Right atrium auricular region (tissue), 2 donors: ENCODE measurements around the gene REEP3. TPM values are rescaled to one million over a fixed set of nuclear protein-coding genes. Genes with fewer than 3 reads are reported as not detected.

Experiments used
- DNase-seq: peaks from one replicate; pipeline ENCODE4 v3.0.0-alpha.2; 2019; ENCODE audit warnings: low spot score
- H3K27ac ChIP-seq, 2 donors: fragments of 200-600 bp; sonication (generic); 1 replicate in 1 of 2; 2 replicates in 1 of 2; pipeline ENCODE4 v1.5.1; 2016 to 2019
- H3K27me3 ChIP-seq, 2 donors: fragments of 200-600 bp; sonication (generic); one replicate each; pipeline versions ENCODE4 v1.5.1 to v1.6.0; 2017 to 2019
- H3K36me3 ChIP-seq: fragments of 200-600 bp; sonication (generic); one replicate; pipeline ENCODE4 v1.5.1; 2016
- H3K4me1 ChIP-seq, 2 donors: fragments of 200-600 bp; sonication (generic); one replicate each; pipeline versions ENCODE4 v1.5.1 to v1.6.0; 2017 to 2019
- H3K4me3 ChIP-seq, 2 donors: fragments of 200-600 bp; sonication (generic); 1 replicate in 1 of 2; 2 replicates in 1 of 2; pipeline ENCODE4 v1.5.1; 2017 to 2019; ENCODE audit warnings: mild to moderate bottlenecking in 1 of 2, moderate library complexity in 1 of 2
- H3K9me3 ChIP-seq, 2 donors: fragments of 200-600 bp; sonication (generic); one replicate each; pipeline ENCODE4 v1.5.1; 2019
- total RNA-seq, 2 donors: library from RNA; depleted of rRNA; stranded (reverse); fragments of >200 nt; gene quantifications; one replicate each; pipeline ENCODE4 v1.1.0, GENCODE V29; 2016
- TF ChIP-seq, protein P1 (sequence below), 2 donors: fragments of 200-600 bp; sonication (generic); IDR thresholded peaks; one replicate each; pipeline ENCODE4 v1.5.1; 2019; ENCODE audit warnings: antibody characterized with exemption in 2 of 2

REEP3 gene
- total RNA-seq, 2 donors from 2014 or later, result 41.4 to 42.7 TPM

DNA sequence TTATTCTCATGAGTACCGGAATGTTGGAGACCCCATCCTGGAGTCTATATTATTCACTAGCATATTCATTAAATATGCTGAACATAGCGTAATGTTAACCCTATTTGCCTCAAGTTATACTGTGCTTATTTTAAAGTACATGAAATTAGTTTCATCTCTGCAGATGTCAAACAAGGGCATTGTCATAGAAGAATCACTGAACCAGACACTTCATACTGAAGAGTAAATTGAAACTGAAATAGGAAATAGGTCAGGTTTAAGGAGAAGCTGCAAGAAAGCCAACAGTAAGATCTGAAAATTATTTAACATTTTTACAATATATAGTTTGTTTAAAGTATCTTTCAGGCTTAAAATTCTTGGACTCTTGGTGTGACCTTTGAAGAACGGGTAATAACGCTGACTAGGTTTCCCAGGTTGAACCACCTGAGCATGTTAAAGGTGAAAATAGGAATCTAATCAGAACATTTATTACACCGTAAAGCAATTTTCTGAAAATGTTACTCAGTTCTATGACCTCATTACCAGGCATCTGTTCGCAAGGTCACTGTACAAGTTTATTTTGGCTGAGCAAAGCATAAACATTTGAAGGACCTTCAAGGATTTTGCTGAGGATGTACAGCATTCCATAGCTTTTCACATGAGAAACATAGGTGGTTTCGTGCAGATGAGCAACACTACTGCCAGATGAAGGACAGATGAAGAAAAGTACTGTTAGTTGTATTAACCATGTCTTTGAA lies 82.7 kb downstream of the REEP3 start:
- H3K9me3 ChIP-seq, result no peaks in the 10 kb centered on the region
- TF ChIP-seq, protein P1, sequence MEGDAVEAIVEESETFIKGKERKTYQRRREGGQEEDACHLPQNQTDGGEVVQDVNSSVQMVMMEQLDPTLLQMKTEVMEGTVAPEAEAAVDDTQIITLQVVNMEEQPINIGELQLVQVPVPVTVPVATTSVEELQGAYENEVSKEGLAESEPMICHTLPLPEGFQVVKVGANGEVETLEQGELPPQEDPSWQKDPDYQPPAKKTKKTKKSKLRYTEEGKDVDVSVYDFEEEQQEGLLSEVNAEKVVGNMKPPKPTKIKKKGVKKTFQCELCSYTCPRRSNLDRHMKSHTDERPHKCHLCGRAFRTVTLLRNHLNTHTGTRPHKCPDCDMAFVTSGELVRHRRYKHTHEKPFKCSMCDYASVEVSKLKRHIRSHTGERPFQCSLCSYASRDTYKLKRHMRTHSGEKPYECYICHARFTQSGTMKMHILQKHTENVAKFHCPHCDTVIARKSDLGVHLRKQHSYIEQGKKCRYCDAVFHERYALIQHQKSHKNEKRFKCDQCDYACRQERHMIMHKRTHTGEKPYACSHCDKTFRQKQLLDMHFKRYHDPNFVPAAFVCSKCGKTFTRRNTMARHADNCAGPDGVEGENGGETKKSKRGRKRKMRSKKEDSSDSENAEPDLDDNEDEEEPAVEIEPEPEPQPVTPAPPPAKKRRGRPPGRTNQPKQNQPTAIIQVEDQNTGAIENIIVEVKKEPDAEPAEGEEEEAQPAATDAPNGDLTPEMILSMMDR (IDR thresholded peaks at IDR 0.05), result no peak
- no peaks in the 10 kb centered on the region for H3K36me3 ChIP-seq
- H3K4me1 ChIP-seq, result peaks cover 0 to 4% of the 10 kb centered on the region in 2 donors
- H3K27ac ChIP-seq, result no peak overlapping the region
- H3K4me3 ChIP-seq, result no peak overlapping the region
- H3K27me3 ChIP-seq, result no peaks in the 10 kb centered on the region
- no peak for DNase-seq

DNA sequence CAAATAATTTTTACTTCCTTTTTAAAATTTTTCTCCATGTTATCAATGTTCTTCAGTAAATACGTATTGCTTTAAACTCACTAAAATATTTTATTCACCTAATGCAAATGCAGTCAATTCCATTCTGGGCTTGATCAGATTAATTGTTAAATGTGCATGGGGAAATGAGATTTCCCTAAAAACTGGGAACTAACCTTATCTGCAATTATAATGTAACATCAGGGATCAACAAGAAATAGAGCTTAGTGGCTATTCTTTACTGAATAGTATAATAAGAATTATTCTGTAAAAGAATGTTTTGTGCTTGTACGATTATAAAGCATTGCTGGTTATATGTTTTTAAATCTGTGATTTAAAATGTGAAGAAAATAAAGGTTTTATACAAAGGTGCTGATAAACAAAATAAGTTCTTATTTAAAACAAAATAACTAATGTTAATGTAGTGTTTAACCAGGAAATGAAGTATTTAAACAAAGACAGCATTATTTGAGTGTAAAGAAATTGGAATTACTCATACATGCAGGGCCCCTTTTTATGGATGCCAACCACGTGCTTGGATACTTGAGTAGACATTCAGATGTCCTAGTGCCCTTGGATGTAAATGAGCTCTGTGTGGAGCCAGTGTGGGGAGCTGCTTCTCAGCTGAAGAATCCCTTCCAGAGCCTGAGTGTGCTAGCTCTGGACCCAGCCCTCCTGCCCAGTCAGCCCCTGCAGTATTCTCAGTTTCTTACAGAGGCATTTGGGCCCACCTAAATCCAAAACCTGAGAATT lies 84.2 kb downstream of the REEP3 start:
- H3K4me1 ChIP-seq, result peaks cover 0 to 4% of the 10 kb centered on the region in 2 donors

DNA sequence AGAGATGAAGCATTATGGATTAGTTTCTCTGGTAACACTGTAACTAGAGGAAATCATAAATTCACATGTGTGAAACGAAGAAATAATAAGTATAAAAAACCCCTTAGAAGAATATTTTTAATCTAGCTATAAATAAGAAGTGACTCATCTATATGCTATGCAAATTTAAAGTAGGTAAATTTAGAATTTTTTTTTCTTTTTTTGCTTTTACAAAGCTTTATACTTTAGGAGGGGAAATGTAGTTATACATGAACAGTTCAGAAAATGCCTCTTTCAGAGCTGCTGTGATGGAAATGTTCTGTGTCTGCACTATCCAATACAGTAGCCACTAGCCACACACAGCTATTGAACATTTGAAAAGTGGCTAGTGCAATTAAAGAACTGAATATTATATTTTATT lies 87.3 kb downstream of the REEP3 start:
- TF ChIP-seq, protein P1 (IDR thresholded peaks at IDR 0.05), result no peak
- H3K27ac ChIP-seq, result no peak overlapping the region
- no peaks in the 10 kb centered on the region for H3K9me3 ChIP-seq
- H3K4me1 ChIP-seq, result peaks cover 0 to 4% of the 10 kb centered on the region in 2 donors
- H3K36me3 ChIP-seq, result no peaks in the 10 kb centered on the region
- no peaks in the 10 kb centered on the region for H3K27me3 ChIP-seq
- H3K4me3 ChIP-seq, result no peak overlapping the region
- no peak for DNase-seq

More for the DNA sequence above, 84.2 kb downstream of the REEP3 start:
- H3K36me3 ChIP-seq, result no peaks in the 10 kb centered on the region
- H3K9me3 ChIP-seq, result no peaks in the 10 kb centered on the region
- no peak overlapping the region for H3K27ac ChIP-seq
- no peak overlapping the region for H3K4me3 ChIP-seq
- no peak for DNase-seq
- TF ChIP-seq, protein P1 (IDR thresholded peaks at IDR 0.05), result no peak
- H3K27me3 ChIP-seq, result no peaks in the 10 kb centered on the region

DNA sequence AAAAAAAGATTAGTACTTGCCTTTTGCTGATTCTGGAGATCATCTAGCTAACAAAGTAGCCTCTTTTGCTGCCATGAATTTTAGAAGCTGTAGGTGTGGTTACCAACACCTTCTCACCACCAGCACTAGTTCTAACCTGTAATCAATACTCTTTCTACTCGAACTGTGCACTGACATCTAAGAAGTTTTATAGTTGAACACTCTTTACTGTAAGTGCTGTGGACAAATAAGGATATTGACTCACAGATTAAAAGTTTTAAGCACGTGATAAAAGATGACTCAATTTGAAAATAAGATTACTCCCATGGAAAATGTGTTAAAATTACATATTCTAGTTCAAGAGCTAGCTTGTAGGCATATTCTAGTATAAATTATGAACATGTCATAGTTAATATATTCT lies 89.9 kb downstream of the REEP3 start:
- Histone ChIP-seq H3K36me3 (no peaks in the 10 kb centered on the region), H3K4me3 (no peak overlapping the region), H3K27me3 (no peaks in the 10 kb centered on the region), H3K27ac (no peak overlapping the region), H3K4me1 (no peaks in the 10 kb centered on the region), H3K9me3 (no peaks in the 10 kb centered on the region)
- TF ChIP-seq, protein P1 (IDR thresholded peaks at IDR 0.05), result no peak
- DNase-seq, result no peak

DNA sequence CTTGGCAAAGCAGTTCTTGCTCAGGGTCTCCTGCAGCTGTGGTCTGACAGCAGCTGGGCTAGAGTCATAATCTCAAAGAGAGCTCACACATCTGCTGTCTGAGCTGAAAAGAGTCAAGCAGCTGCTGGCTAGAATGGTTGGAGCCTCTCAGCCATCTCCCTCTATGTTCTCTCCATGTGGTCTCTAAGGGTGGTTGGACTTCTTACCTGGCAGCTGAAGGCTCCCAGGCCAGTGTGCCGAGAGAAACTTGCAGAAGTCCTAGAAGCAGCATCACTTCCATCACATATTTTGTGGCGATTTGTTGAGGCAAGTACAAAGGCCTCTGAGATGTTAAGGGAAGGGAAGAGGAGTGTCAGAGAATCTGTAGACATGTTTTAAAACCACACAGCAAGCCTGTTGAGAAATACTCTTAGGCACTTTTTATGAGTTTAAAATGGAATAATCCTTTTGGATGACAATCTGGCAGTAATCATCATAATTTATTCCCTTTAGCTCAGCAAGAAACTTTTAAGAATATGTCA lies 93.2 kb downstream of the REEP3 start:
- no peak overlapping the region for H3K27ac ChIP-seq
- no peaks in the 10 kb centered on the region for H3K36me3 ChIP-seq
- TF ChIP-seq, protein P1 (IDR thresholded peaks at IDR 0.05), result no peak
- H3K4me3 ChIP-seq, result no peak overlapping the region
- DNase-seq, result no peak
- no peaks in the 10 kb centered on the region for H3K4me1 ChIP-seq
- no peaks in the 10 kb centered on the region for H3K9me3 ChIP-seq
- no peaks in the 10 kb centered on the region for H3K27me3 ChIP-seq
